ENCODE measurements around the gene KLK4. TPM values are rescaled to one million over a fixed set of nuclear protein-coding genes. Genes with fewer than 3 reads are reported as not detected.

The KLK4 gene
- total and polyA plus RNA-seq, 2 donors (not counting 3 experiments of a cell fraction or from before 2014, with no cell fraction given): not detected

GRCh38 chr19:50891253-50891625, 20.0 kb downstream of the KLK4 start:
- H3K9ac ChIP-seq (replicated peaks; ENCODE audit: extremely low read depth, insufficient read depth, low read length): no peak overlapping the region
- no peaks in the 10 kb centered on the region for H3K4me1 ChIP-seq (ENCODE audit: control insufficient read depth, extremely low read depth, insufficient read depth, low read length)
- no peak overlapping the region for H3K4me3 ChIP-seq (replicated peaks in 1 of 3; ENCODE audit: insufficient read depth in 1 of 3, low read depth in 1 of 3, low read length in 3 of 3)
- H3K9me1 ChIP-seq (replicated peaks; ENCODE audit: control insufficient read depth, extremely low read depth, insufficient read depth, low read length): no peaks in the 10 kb centered on the region
- no TSS peak for BruUV-seq (replicated peaks)
- dilution Hi-C loops (cut with MboI; ENCODE audit: extremely low pct_ligation_motif_present, low sequenced_read_pairs): no loop called here
- ChIA-PET CTCF (no interaction called here), POLR2A (no interaction called here)
- no peaks in the 10 kb centered on the region for H3K9me3 ChIP-seq (replicated peaks; ENCODE audit: control insufficient read depth, insufficient read depth, low read length)
- H4K20me1 ChIP-seq (replicated peaks; ENCODE audit: control insufficient read depth, extremely low read depth, insufficient read depth, low read length): no peaks in the 10 kb centered on the region
- H2AFZ ChIP-seq (ENCODE audit: low read depth, low read length): no peak overlapping the region
- no peak for TF ChIP-seq MYC (IDR thresholded peaks at IDR 0.05; ENCODE audit: low read depth, low read length)
- TF ChIP-seq FOS (IDR thresholded peaks at IDR 0.05; ENCODE audit: borderline replicate concordance, insufficient read depth, low read length): no peak
- no peak for TF ChIP-seq GATA2 (IDR thresholded peaks at IDR 0.05; ENCODE audit: insufficient read depth, insufficient read length, low read depth, low read length)
- TF ChIP-seq POLR2A (IDR thresholded peaks at IDR 0.05; ENCODE audit: low read depth, low read length): no peak
- TF ChIP-seq POLR2AphosphoS5 (IDR thresholded peaks at IDR 0.05; ENCODE audit: insufficient read depth, low read depth, low read length): no peak
- TF ChIP-seq MAX (IDR thresholded peaks at IDR 0.05; ENCODE audit: insufficient read depth, insufficient read length): no peak
- no peak for TF ChIP-seq EZH2 (IDR thresholded peaks at IDR 0.05; ENCODE audit: borderline replicate concordance, low read depth, low read length, severe bottlenecking)
- TF ChIP-seq JUN (IDR thresholded peaks at IDR 0.05; ENCODE audit: borderline replicate concordance, insufficient read depth, insufficient read length, low read depth): no peak
- TF ChIP-seq CTCF (IDR thresholded peaks at IDR 0.05; ENCODE audit: extremely low read depth in 1 of 2, insufficient read depth in 1 of 2, low read depth in 1 of 2, low read length in 2 of 2): no peak
- intact Hi-C loops (cut with micrococcal nuclease): no loop called here
- FAIRE-seq: no peak
- H3K79me2 ChIP-seq (ENCODE audit: control insufficient read depth, insufficient read depth, low read length): no peaks in the 10 kb centered on the region
- no peak overlapping the region for H3K4me2 ChIP-seq (ENCODE audit: insufficient read depth, low read length)
- no peaks in the 10 kb centered on the region for H3K36me3 ChIP-seq (ENCODE audit: control insufficient read depth in 2 of 2, extremely low read depth in 1 of 2, insufficient read depth in 2 of 2, low read length in 2 of 2)
- no peak for DNase-seq (ENCODE audit: low read depth, low spot score)
- H3K27ac ChIP-seq (ENCODE audit: insufficient read depth, low read depth, low read length): no peak overlapping the region
- no peaks in the 10 kb centered on the region for H3K27me3 ChIP-seq (ENCODE audit: control insufficient read depth in 2 of 2, insufficient read depth in 2 of 2, low read length in 2 of 2)
